Bronchial epithelial cell (primary cell): ENCODE data around the gene CDH1. TPM values are rescaled to one million over a fixed set of nuclear protein-coding genes. Genes with fewer than 3 reads are reported as not detected.

ENCODE experiments used
- DNase-seq: peaks from one replicate; pipeline ENCODE4 v3.0.0-alpha.2; 2010; ENCODE audit warnings: low read depth
- FAIRE-seq: peaks from 2 replicates; lab custom pipeline; 2011; peaks lifted over from hg19 to GRCh38; lab: Jason Lieb, UNC
- H3K27me3 ChIP-seq: 2 replicates; pipeline ENCODE4 v1.5.1; 2011; ENCODE audit warnings: low read length; ENCODE audit not compliant: control insufficient read depth, insufficient read depth
- H3K36me3 ChIP-seq: 2 replicates; pipeline ENCODE4 v1.5.1; 2011; ENCODE audit warnings: low read length; ENCODE audit not compliant: control insufficient read depth, insufficient read depth
- H3K4me3 ChIP-seq: 2 replicates; pipeline ENCODE4 v1.5.1; 2011; ENCODE audit warnings: mild to moderate bottlenecking, low read depth, low read length, control low read depth
- CTCF ChIP-seq: IDR thresholded peaks from 2 replicates; pipeline ENCODE4 v1.5.1; 2011; ENCODE audit warnings: mild to moderate bottlenecking, moderate library complexity, low read length, control low read depth, inconsistent platforms; ENCODE audit not compliant: insufficient read depth, severe bottlenecking
- total RNA-seq: library from RNA; depleted of rRNA; stranded (reverse); fragments of >200 nt; gene quantifications from 2 replicates; pipeline ENCODE4 v1.2.1, GENCODE V29; 2014

CDH1 gene
- total RNA-seq, 1 donor from 2014 or later, result 250 TPM

GRCh38 chr16:68739964-68740627, 3.0 kb downstream of the CDH1 start:
- Histone ChIP-seq H3K36me3 (peaks cover 7% of the 10 kb centered on the region), H3K4me3 (no peak overlapping the region), H3K27me3 (no peaks in the 10 kb centered on the region)
- no peak for TF ChIP-seq CTCF
- FAIRE-seq (no peak), DNase-seq (peak; percentile 64)

- FAIRE-seq (no peak), DNase-seq (no peak)
- H3K36me3 ChIP-seq, result peaks cover 7% of the 10 kb centered on the region
- TF ChIP-seq CTCF, result no peak
- no peaks in the 10 kb centered on the region for H3K27me3 ChIP-seq
- no peak overlapping the region for H3K4me3 ChIP-seq
Measured at GRCh38 chr16:68740628-68741346, 3.7 kb downstream of the CDH1 start.

GRCh38 chr16:68743664-68744063, 6.6 kb downstream of the CDH1 start:
- no peak for TF ChIP-seq CTCF
- H3K4me3 ChIP-seq, result no peak overlapping the region
- no peak for FAIRE-seq

GRCh38 chr16:68744744-68745280, 7.7 kb downstream of the CDH1 start:
- DNase-seq (peak; percentile 98), FAIRE-seq (peak; percentile 91)
- Histone ChIP-seq H3K36me3 (peaks cover 14% of the 10 kb centered on the region), H3K4me3 (peak overlapping the region; percentile 30), H3K27me3 (no peaks in the 10 kb centered on the region)
- TF ChIP-seq CTCF, result no peak

More at GRCh38 chr16:68743664-68744063, 6.6 kb downstream of the CDH1 start:
- no peaks in the 10 kb centered on the region for H3K27me3 ChIP-seq
- peaks cover 11% of the 10 kb centered on the region for H3K36me3 ChIP-seq
- DNase-seq, result no peak

GRCh38 chr16:68746951-68747350, 9.9 kb downstream of the CDH1 start:
- FAIRE-seq, result no peak

More at GRCh38 chr16:68746951-68747350, 9.9 kb downstream of the CDH1 start:
- DNase-seq, result no peak
- no peak overlapping the region for H3K4me3 ChIP-seq
- H3K27me3 ChIP-seq, result no peaks in the 10 kb centered on the region
- TF ChIP-seq CTCF, result no peak
- peaks cover 12% of the 10 kb centered on the region for H3K36me3 ChIP-seq
